Islet of Langerhans (tissue), 1 donor: ENCODE results near the gene FOXD4L6.
"Not testable (repeated sequence)": the region's sequence is repeated elsewhere in the genome, so short reads cannot be mapped to it uniquely, and the experiment has no call there.

ENCODE experiments used
- FAIRE-seq: peaks from one replicate; lab custom pipeline; 2011; peaks lifted over from hg19 to GRCh38; lab: Jason Lieb, UNC

FOXD4L6 gene

GRCh38 chr9:41128581-41128980 lies at the start of gene FOXD4L6:
Gene FOXD4L6 (minus strand): TSS chr9:41128681. CDS start chr9:41128383, 298 bp downstream.
- FAIRE-seq, result not testable (repeated sequence)

GRCh38 chr9:41174994-41175393 lies 46.5 kb upstream of the FOXD4L6 start:
- FAIRE-seq, result not testable (repeated sequence)

- FAIRE-seq, result not testable (repeated sequence)
These were observed 21.6 kb upstream of the FOXD4L6 start for GRCh38 chr9:41150116-41150515.

GRCh38 chr9:41141878-41142277 lies 13.4 kb upstream of the FOXD4L6 start:
- FAIRE-seq, result not testable (repeated sequence)

GRCh38 chr9:41126746-41127446 lies 1.6 kb downstream of the FOXD4L6 start:
- not testable (repeated sequence) for FAIRE-seq

GRCh38 chr9:41125936-41126335 lies 2.5 kb downstream of the FOXD4L6 start:
- not testable (repeated sequence) for FAIRE-seq

GRCh38 chr9:41125109-41125658 lies 3.3 kb downstream of the FOXD4L6 start:
- not testable (repeated sequence) for FAIRE-seq

- FAIRE-seq, result not testable (repeated sequence)
These were observed 4.0 kb downstream of the FOXD4L6 start for GRCh38 chr9:41124250-41125108.

GRCh38 chr9:41123812-41124211 lies 4.7 kb downstream of the FOXD4L6 start:
- not testable (repeated sequence) for FAIRE-seq

GRCh38 chr9:41123396-41123795 lies 5.1 kb downstream of the FOXD4L6 start:
- FAIRE-seq, result not testable (repeated sequence)

GRCh38 chr9:41120696-41121095 lies 7.8 kb downstream of the FOXD4L6 start:
- not testable (repeated sequence) for FAIRE-seq

GRCh38 chr9:41119719-41120118 lies 8.8 kb downstream of the FOXD4L6 start:
- FAIRE-seq, result not testable (repeated sequence)

- not testable (repeated sequence) for FAIRE-seq
These were observed 9.2 kb downstream of the FOXD4L6 start for GRCh38 chr9:41119311-41119710.

GRCh38 chr9:41113348-41113747 lies 15.1 kb downstream of the FOXD4L6 start:
- not testable (repeated sequence) for FAIRE-seq

GRCh38 chr9:41111414-41111813 lies 17.1 kb downstream of the FOXD4L6 start:
- not testable (repeated sequence) for FAIRE-seq

- FAIRE-seq, result not testable (repeated sequence)
These were observed 17.6 kb downstream of the FOXD4L6 start for GRCh38 chr9:41110913-41111312.

- FAIRE-seq, result not testable (repeated sequence)
These were observed 19.2 kb downstream of the FOXD4L6 start for GRCh38 chr9:41109253-41109652.

- not testable (repeated sequence) for FAIRE-seq
These were observed 19.7 kb downstream of the FOXD4L6 start for GRCh38 chr9:41108816-41109215.

GRCh38 chr9:41106472-41107116 lies 21.9 kb downstream of the FOXD4L6 start:
- FAIRE-seq, result not testable (repeated sequence)

- not testable (repeated sequence) for FAIRE-seq
These were observed 22.8 kb downstream of the FOXD4L6 start for GRCh38 chr9:41105557-41106253.

- FAIRE-seq, result not testable (repeated sequence)
These were observed 23.9 kb downstream of the FOXD4L6 start for GRCh38 chr9:41104542-41104941.

GRCh38 chr9:41100508-41100907 lies 28.0 kb downstream of the FOXD4L6 start:
- FAIRE-seq, result not testable (repeated sequence)
